HG03196 (cell line): ENCODE results near the gene CMTM8.
"Not testable (repeated sequence)": the region's sequence is repeated elsewhere in the genome, so short reads cannot be mapped to it uniquely, and the experiment has no call there.

Source experiments
- ATAC-seq: cut with Tn5 transposase; IDR thresholded peaks from one replicate; pipeline ENCODE4 v1.9.1; 2021; ENCODE audit not compliant: unreplicated experiment

The CMTM8 gene, protein sequence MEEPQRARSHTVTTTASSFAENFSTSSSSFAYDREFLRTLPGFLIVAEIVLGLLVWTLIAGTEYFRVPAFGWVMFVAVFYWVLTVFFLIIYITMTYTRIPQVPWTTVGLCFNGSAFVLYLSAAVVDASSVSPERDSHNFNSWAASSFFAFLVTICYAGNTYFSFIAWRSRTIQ

DNA sequence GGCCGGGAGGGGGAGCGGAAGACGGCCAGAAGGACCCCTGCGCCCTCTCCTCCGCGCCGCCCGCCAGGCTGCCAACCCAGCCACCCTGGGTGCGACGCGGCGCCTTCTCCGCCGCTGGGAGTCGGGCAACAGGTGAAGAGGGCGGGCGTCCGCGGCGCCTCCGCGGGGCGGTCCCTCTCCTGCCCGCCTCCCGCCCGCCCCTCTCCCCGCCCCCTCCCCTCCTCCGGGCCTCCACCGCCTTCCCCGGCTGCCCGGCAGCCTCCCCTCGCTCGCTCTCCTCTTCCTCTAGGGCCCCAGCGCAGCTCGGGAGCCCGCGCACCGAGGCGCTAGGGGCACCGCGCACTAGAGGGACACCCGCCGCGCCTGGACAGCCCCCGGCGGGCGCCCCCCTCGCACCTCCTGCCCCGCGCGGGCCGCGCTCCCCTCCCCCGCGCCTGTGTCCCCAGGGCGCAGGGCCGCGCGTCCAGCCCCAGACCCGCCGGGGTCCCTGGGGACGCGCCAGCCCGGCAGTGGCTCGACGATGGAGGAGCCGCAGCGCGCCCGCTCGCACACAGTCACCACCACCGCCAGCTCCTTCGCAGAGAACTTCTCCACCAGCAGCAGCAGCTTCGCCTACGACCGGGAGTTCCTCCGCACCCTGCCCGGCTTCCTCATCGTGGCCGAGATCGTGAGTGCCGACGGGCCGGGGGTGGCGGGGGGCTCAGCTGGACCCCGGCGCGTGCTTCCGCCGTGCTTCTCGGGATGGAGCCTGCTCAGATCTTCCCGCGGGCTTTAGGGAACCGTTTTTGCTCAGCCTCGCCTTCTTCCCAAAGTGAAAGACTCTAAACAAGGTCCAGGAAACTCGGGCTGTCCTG, at the start of gene CMTM8:
Gene CMTM8, plus strand, starts transcription at position 228 of the 854 bp plus-strand sequence. Its CDS starts 293 bp downstream, at position 521.
- ATAC-seq: no peak

DNA sequence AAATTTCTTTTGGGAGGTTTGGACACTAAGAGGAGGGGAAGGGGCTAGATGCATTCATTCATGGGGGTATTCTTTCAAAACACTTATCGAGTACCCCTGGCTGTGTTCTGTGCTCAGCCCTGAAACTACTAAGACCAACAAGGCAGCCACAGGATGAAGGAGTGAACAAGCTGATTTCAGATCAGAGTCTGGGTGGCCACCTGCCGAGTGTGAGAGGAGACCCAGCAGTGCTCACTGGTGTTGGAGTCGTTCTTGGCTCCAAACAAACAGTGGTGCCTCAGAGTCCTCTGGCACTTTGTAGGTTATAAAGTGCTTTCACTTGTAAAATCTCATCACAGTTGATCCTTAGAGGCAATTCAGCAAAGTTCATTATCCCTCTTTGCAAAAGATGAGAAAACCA, 48.8 kb upstream of the CMTM8 start:
- ATAC-seq: no peak

DNA sequence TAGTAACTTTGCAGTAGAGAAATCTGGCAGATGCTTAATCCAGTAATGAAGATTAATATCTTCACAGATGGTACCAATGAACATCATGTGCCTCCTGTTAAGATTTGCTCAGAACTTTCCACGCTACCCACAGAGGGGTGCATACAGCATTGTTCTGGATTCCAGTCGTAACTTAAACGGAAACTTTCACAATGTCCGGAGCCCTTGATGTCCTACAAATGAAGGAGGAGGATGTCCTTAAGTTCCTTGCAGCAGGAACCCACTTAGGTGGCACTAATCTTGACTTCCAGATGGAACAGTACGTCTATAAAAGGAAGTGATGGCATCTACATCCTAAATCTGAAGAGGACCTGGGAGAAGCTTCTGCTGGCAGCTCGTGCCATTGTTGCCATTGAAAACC, 47.9 kb upstream of the CMTM8 start:
- not testable (repeated sequence) for ATAC-seq

DNA sequence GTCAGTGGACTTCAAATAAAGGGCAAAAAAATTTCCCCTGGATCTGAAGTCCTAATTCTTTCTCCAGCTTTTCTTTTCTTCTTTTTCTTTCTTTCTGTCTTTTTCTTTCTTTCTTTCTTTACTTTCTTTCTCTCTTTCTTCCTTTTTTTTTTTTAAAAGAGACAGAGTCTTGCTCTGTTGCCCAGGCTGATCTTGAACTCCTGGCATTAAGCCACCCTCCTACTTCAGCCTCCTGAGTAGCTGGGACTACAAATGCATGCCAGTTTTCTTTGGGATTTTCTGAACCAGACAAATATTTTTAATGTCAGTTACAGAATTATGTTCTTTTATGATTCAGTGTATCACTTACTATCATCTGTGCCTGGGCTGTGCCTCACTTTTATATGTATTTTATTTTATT, 45.4 kb upstream of the CMTM8 start:
- no peak for ATAC-seq

DNA sequence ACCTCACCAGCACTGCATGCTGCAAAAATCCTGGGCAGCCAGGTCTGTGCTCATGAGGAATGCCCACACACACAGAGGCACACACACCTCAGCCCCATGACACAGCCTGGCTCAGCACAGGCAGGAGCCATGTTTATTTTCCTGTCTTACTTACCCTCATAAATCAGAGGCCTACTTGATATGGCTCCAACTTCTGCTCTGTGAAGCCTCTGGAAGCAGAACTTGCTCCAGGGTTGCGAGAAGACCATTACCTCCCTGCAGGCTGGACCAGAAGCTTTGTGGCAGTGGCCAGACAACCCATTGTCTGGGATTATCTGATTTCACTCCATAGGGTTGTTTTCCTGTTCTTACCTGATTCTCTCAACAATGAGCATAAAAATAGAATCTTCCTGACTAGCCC, 43.8 kb upstream of the CMTM8 start:
- ATAC-seq: no peak

DNA sequence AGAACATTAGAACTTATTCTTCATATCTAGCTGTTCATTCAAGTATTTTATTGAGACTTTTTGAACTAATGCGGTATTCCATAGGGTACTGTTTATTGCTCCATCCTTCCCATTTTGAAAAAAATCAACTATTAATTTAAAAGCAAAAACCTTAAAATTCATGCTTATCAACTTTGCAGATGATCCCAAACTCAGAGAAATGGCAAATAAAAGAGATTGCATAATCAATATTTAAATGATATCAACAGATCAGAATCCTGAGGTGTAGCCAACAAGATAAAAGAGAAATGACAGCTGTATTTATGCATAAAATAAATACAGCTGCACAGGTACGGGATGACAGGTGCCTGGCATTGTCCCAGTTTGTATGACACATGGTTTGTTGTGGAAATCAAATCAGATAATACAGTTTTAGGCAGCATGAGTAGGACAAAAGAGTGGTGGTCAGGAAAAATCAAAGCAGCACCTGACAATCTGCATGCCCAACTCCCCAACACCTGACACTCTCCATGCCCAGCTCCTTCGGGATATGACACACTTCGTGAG, 42.4 kb upstream of the CMTM8 start:
- ATAC-seq: no peak

DNA sequence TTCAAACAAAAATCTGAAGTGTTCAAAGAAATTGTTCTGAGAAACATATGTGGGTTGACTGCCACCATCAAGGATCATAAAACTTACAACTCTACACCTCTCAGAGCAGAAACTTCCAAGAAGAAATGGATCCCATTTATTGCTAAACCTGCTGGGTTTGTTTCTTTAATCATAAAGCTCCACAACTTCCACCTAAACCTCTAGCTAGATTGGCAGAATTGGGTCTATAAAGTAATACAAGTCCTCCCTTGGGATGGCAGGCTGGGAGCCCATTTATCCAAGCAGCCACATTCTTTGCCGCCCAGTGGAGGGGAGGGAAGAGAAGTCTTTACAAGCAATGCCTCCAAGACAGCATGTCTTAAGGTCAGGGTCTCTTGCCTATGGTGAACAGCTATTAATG, 40.5 kb upstream of the CMTM8 start:
- no peak for ATAC-seq

DNA sequence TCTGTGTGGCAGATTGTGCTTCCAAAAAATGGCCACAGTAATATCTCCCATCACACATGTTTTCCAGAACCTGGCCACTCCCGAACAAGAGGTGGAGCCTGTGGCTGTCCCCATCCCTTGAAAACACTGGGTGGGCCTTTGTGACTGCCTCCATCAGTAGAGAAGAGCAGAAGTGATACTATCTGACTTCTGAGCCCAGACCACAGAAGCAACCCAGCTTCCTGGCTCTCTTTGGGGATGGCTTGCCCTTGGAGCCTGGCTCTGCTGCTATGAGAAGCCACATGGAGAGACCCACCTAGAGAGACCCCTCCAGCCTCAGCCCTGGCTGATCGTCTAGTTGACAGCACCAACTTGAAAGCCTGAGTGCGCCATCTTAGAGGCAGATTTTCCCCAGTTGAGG, 39.8 kb upstream of the CMTM8 start:
- no peak for ATAC-seq

DNA sequence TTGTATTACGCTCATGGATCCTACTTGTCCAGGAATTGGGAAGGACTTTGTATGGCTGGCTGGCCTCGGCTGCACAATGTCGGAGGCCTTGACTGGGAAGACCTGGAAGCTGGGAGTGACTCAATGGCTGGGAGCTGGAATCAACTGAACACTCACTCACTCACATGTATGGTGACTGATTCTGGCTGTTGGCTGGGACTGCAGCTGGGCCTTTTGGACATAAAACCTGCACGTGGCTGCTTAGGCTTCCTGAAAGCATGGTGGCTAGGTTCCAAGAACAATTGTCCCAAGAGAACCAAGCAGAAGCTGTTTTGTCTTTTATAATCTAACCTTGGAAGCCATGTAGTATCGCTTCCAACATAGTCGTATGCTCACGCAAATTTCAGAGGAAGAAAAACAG, 38.0 kb upstream of the CMTM8 start:
- ATAC-seq: no peak

DNA sequence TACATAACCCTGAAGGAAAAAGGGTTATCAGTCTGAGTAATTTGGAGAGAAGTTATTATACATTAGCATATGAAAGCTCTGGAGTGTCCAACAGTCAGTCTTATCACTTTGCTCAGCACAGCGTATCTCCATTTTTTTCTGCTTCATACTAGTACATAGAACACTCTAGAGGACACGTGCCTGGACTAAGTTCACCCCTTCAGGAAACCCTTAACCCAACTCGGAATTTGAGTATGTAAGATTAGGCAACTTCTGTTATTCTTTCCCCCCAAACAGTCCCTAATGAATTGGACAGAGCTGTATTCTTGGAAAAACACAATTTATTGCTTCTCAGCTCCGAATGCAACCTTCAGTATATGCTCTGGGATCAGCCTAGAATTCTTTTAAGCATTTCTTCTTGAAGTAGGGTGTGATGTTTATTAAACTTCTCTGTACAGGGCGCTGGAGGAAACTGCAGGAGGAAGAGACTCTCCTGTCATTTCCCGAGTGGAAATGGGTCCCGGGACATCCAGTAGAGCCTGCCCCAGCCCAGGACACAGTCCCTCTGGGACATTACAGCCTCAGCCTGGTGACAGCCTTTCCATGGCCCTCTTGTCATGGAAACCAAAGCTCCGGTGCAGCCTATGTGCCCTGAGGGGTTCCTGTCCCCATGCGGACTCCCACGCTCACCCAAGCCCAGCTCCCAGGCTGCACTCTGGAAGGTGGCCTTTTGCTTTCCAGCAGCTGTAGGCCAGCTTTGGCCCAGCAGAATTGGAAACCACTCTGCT, 37.3 kb upstream of the CMTM8 start:
- ATAC-seq: no peak

DNA sequence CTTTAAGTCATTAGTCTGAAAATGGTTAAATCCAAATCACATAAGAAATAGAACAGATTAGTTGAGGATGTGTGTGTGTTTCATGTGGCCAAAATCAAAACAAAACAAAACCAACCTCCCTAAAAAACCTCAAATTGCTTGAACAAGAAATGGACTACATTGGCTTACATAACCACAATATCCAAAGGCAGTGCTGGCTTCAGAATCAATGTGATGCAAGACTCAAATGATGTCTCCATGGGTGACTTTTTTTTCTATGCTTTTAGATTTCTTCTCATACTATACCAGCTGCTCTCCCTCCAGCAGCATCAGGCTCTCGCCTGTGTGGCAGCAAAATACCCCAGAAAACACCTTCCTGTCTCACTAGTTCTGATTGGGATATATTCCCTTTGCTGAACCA, 36.0 kb upstream of the CMTM8 start:
- no peak for ATAC-seq

DNA sequence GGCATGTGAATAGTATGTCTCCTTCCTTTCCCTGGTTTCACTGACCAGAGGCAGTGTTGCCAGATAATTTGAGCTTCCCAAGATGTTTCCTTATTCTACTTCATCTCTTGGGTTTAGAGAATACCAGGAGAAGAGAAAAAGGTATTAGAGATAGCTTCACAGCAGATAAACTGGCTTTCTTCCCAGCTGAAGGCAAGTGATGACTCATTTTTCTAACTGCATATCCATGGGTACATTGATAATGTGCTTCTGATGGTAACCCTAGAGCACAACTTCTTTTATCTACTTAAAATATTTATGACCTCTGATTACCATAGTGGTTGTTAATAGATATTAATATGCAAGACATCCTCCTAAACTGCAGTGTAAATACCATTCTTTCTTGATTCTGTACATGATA, 34.6 kb upstream of the CMTM8 start:
- no peak for ATAC-seq

DNA sequence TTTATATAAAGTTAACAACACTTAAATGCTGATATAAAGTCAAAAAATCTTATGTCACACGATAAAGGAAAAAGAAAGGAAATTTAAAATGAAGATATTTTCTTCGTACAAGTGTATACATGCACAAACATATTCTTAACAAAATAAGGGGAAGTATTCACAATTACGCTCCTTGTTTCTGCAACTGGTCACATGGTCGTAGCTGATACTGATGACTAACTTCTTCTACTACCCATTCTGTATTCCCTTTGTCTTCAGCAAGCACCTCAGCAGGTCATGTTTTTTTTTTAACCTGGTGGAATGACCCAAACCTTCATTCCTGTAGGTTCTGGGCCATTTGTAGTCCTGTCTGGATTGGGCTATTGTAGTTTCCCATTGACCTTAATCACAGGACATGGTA, 30.0 kb upstream of the CMTM8 start:
- no peak for ATAC-seq

DNA sequence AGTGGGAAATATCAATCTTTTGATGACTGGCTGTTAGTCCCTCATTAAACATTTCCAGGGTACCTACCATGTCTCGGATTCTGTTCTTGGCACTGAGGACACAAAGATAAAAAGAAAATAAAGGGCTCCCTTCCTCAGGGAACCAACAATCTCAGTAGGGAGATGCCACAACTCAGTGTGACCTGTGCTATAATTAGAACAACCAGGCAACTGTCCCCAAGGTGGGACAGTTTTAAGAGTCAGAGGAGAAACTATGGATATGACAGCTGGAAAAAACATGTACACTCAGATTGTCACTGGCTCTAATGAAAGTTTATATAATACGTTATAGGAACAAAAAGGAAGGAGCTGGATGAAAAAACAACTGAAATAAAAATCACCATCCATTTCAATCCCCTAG, 23.3 kb upstream of the CMTM8 start:
- no peak for ATAC-seq

DNA sequence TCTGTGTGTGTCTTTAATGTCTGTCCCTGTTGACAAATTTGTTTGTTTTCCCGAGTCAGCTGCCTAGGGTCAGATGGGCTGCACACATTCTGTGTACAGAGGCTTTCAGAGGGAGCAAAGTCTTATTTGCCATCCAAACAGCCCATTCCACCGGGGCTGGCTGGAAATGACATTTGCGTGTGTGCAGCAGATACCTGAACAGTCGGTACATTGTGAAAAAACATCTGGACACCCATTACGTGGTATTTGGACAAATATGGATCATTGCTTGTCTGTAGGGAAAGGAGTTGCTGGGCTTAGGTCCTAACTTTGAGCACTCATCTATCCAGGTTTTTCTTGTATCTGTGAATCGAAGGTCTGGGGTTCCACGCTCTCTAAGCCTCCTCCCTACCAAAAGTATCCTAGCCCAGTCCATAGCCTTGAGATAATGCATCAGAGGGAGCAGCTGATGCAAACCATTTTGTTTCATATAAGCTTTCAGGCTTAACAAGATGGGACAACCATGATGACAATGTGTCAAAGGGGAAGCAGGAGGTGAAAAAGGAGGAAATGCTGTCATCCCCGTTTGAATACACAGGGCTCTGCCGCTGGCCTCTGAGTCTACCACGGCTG, 22.2 kb upstream of the CMTM8 start:
- no peak for ATAC-seq

DNA sequence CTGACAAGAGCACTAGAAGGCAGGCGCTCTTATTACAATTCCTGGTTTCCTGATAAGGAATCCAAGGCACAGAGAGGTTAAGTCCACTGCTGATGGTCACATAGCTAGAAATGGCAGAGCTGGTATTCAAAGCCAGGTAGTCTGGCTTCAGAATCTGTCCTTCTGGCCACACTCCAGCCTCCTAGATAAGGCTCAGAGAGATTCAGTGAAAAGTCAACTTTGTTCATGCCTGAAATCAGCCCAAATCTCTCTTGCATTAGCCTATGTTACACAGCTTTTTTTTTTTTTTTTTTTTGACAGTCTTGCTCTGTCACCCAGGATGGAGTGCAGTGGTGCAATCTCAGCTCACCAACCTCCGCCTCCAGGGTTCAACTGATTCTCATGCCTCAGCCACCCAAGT, 21.1 kb upstream of the CMTM8 start:
- no peak for ATAC-seq

DNA sequence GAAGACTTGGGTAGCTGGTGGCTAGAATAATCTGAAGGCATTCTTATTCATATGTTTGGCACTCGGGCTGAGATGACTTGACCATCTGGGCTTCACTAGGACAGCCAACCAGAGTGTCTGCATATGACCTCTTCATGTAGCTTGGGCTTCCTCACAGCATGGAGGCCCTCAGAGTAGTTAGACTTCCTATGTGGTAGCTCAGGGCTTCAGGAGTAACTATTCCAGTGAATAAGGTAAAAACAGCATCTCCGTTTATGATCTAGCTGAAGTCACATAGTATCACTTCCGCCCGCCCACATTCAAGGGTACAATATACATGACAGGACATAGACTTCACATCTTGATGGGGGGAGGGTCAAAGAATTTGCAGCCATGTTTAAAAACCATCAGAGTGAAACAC, 18.9 kb upstream of the CMTM8 start:
- ATAC-seq: no peak

DNA sequence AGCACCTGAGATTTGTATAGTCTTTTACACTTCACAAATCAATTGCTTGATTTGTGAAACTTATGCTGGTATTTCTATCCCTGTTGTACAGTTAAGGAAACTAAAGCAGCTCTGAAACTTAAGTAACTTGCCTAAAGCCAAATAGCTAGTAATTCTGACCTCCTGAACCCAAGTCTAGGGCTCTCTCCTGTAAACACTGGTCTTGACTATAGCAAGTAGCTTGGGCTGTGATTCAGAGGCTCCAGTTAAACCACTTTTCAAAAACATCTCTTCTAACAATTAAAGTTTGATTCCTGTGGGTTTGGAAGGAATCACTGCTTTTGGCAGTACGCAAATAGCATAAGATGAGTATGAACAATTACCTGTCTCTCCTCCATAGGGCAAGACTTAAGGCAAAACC, 18.5 kb upstream of the CMTM8 start:
- ATAC-seq: no peak

DNA sequence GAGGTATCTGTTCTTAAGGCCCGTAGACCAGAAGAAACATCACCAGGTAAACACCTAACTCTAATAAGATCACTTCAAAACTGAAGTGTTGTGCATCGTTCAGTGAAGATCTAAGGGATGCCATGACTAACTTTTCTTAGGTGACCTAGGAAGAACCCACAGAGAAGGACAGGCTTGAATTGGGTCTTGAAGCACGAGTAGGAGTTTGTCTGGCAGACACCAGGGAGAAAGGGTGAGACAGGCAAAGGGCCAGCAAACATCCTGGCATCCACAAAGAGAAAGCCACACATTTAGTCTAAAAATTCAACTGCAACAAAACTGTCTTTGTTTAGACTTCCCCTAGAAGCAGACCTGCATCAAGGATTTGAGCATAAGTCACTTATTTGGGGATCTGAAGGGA, 15.5 kb upstream of the CMTM8 start:
- no peak for ATAC-seq

DNA sequence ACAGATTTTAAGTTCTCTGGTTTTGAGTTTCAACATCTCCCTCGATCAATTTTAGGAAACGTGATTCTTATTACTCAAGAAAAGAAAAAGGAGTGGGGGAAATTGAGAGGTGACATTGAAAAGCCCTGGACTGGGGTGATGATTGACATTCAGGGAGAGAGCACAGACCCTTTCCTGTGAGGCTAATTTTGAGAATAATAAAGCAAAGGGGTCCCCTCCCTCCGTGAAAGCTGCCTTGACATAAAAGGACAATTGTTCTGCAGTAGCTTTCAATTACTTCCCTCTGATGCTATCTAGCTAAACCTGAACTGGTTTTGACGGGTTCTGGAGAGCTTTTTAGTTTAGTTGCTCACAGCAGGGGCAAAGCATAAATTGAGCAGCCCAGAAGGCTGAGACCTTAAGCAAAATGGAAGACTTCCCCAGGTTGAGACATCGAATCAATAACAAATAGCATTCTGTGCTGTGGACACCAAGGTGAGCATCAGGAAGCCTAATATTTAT, 14.4 kb upstream of the CMTM8 start:
- ATAC-seq: no peak

DNA sequence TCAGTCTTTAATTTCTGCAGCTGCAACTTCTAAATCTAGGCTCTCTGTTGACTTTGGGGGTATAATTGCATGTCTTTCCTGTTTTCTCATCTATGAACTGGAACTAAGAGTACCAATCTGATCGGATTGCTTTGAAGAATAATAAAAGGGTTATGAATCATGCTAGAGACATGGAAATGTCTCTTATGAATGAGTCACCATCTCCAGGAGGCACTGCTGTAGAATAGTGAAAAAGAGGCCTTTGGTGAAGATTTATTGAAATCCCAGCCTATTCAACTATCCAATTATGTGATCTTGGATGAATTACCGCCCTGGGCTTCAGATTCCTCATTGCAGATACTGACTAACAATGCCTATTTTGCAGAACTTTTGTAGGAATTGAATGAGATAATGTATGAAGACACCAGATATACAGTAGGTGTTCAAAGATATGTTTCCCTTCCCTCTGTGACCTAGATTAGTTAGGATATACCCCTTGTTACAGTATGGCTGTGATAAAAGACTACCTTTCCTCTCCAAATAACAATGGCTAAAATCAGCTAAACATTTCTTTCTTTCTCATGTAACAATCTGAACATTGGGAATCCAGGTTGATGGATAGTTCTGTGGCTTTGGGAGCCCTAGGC, 11.5 kb upstream of the CMTM8 start:
- ATAC-seq: no peak
